ENCODE results near the gene SPOCK3.

DNA sequence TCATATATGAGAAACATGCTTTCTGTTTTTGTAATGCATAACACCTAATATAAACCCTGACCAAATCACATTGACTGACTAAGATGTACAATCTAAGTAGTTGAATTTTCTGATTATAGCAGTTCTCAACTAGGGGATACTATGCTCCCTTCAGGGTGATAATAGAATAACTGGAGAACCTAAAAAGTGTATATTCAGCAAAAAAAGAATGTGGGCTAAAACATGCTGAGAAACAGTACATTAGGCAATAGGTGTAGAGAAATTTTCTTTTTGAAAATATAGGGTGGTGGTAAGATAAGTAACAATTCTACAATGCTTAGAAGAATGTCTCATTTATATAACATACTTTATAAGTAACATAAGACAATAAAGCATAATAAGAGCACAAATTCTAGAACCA lies 239.6 kb downstream of the SPOCK3 start:
- TF ChIP-seq, protein P1, sequence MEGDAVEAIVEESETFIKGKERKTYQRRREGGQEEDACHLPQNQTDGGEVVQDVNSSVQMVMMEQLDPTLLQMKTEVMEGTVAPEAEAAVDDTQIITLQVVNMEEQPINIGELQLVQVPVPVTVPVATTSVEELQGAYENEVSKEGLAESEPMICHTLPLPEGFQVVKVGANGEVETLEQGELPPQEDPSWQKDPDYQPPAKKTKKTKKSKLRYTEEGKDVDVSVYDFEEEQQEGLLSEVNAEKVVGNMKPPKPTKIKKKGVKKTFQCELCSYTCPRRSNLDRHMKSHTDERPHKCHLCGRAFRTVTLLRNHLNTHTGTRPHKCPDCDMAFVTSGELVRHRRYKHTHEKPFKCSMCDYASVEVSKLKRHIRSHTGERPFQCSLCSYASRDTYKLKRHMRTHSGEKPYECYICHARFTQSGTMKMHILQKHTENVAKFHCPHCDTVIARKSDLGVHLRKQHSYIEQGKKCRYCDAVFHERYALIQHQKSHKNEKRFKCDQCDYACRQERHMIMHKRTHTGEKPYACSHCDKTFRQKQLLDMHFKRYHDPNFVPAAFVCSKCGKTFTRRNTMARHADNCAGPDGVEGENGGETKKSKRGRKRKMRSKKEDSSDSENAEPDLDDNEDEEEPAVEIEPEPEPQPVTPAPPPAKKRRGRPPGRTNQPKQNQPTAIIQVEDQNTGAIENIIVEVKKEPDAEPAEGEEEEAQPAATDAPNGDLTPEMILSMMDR (conservative IDR thresholded peaks at IDR 0.05 in 1 of 2, IDR thresholded peaks at IDR 0.05 in 1 of 2; ENCODE audit: extremely low read depth in 1 of 2, insufficient read depth in 1 of 2, low read depth in 1 of 2, low read length in 2 of 2): no peak
- no peak for TF ChIP-seq EZH2 (IDR thresholded peaks at IDR 0.05; ENCODE audit: borderline replicate concordance, low read length)

Data from mammary epithelial cell (primary cell).